Measurements from ENCODE around the gene GRIP1.

DNA sequence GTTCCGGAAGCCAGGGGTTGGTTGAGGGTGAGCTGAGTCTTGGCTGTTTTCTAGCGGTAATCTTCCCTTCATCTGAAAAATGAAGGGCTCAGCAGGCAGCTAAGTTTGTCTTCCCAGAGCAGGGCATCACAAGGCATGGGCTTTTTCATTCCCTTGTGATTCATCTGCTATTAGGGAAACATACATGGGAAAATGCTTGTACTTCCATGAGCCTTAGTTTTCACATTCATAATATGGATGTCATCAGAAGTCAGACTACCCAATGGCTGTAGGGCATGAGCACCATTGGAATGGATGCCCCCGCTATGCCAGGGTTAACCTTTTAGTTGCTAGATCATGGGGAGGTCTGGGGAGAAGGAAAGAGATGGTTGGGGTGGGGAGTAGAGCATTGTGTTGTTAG, 357.9 kb downstream of the GRIP1 start:
- TF ChIP-seq SUZ12 (IDR thresholded peaks at IDR 0.05; ENCODE audit: extremely low read depth, insufficient read depth, insufficient read length) (no peak), YY1 (IDR thresholded peaks at IDR 0.05; ENCODE audit: insufficient read depth, insufficient read length) (no peak), ZNF274 (IDR thresholded peaks at IDR 0.05; ENCODE audit: low read depth, low read length) (no peak)

Measured in NT2/D1 (cell line).